Measurements from ENCODE around the gene OR2T11. TPM values are rescaled to one million over a fixed set of nuclear protein-coding genes. Genes with fewer than 3 reads are reported as not detected.
"Not testable (repeated sequence)": the region's sequence is repeated elsewhere in the genome, so short reads cannot be mapped to it uniquely, and the experiment has no call there.

OR2T11 gene
- polyA plus RNA-seq, 4 donors: not detected

- 87 to 96% (median 90%) methylated on average over 2 to 3 of the region's 3 CpGs for WGBS, 3 donors
Measured at GRCh38 chr1:248574657-248575056, 60.2 kb downstream of the OR2T11 start, which contains the start of gene OR2T34. Gene OR2T34 (minus strand): TSS chr1:248574757. CDS start chr1:248574757, 0 bp downstream.

DNA sequence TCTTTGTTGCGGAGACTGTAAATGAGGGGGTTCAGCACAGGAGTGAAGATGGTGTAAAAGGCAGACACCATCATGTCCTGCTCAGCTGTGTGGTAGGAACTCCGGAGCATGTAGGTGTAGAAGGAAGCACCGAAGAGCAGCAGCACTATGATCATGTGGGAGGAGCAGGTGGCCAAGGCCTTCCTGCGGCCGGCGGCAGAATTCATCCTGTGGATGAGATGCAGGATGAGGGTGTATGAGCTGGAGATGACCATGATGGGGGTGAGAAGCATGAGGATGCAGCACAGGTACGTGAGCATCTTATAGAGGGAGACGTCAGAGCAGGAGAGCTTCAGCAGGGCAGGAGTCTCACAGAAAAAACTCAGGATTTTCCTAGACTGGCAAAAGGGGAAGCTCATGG, 61.0 kb downstream of the OR2T11 start:
- not testable (repeated sequence) for H3K27ac ChIP-seq (ENCODE audit: low read depth in 1 of 3, low read length in 2 of 3); H3K4me3 ChIP-seq (ENCODE audit: low read depth in 1 of 3, low read length in 3 of 3); H3K36me3 ChIP-seq (ENCODE audit: control insufficient read depth in 3 of 3, insufficient read depth in 2 of 3, low read depth in 1 of 3, low read length in 3 of 3); H3K4me1 ChIP-seq (ENCODE audit: control insufficient read depth in 3 of 3, insufficient read depth in 2 of 3, low read depth in 1 of 3, low read length in 2 of 3); FAIRE-seq; DNase-seq; H3K27me3 ChIP-seq (ENCODE audit: control insufficient read depth in 3 of 3, insufficient read depth in 3 of 3, low read length in 3 of 3); H3K9me3 ChIP-seq (ENCODE audit: control insufficient read depth in 2 of 2, insufficient read depth in 1 of 2, low read depth in 1 of 2, low read length in 1 of 2)
- WGBS, 3 donors: 83 to 93% (median 89%) methylated on average over 5 to 6 of the region's 8 CpGs

More at GRCh38 chr1:248574657-248575056, 60.2 kb downstream of the OR2T11 start, which contains the start of gene OR2T34:
- DNase-seq; FAIRE-seq; H3K4me3 ChIP-seq (ENCODE audit: low read depth in 1 of 3, low read length in 3 of 3); H3K4me1 ChIP-seq (ENCODE audit: control insufficient read depth in 3 of 3, insufficient read depth in 2 of 3, low read depth in 1 of 3, low read length in 2 of 3); H3K36me3 ChIP-seq (ENCODE audit: control insufficient read depth in 3 of 3, insufficient read depth in 2 of 3, low read depth in 1 of 3, low read length in 3 of 3); H3K27me3 ChIP-seq (ENCODE audit: control insufficient read depth in 3 of 3, insufficient read depth in 3 of 3, low read length in 3 of 3); H3K9me3 ChIP-seq (ENCODE audit: control insufficient read depth in 2 of 2, insufficient read depth in 1 of 2, low read depth in 1 of 2, low read length in 1 of 2); H3K27ac ChIP-seq (ENCODE audit: low read depth in 1 of 3, low read length in 2 of 3): not testable (repeated sequence)

Other genes starting within 250 kb of the OR2T11 start
- gene OR2T1, start 232.0 kb downstream of the OR2T11 start, polyA plus RNA-seq: not detected
- not detected for gene OR2T2, start 189.5 kb downstream of the OR2T11 start, polyA plus RNA-seq
- not detected for gene OR2T3, start 161.7 kb downstream of the OR2T11 start, polyA plus RNA-seq
- not detected for gene OR2T5, start 146.5 kb downstream of the OR2T11 start, polyA plus RNA-seq
- not detected for gene OR2G6, start 127.0 kb downstream of the OR2T11 start, polyA plus RNA-seq
- not detected for gene OR2T29, start 72.3 kb downstream of the OR2T11 start, polyA plus RNA-seq
- not detected for gene OR2T34, start 60.3 kb downstream of the OR2T11 start, polyA plus RNA-seq
- gene OR2T10, start 37.4 kb downstream of the OR2T11 start, polyA plus RNA-seq: not detected
- not detected for gene OR2T35, start 10.2 kb upstream of the OR2T11 start, polyA plus RNA-seq
- not detected for gene OR2T27, start 20.4 kb upstream of the OR2T11 start, polyA plus RNA-seq
- not detected for gene OR14I1, start 67.7 kb upstream of the OR2T11 start, polyA plus RNA-seq
- 1 to 10 TPM in 2 of 4 donors, under 1 TPM in 1, not detected in 1; 0.81 to 3.4 (median 2.4) TPM for gene LYPD8, start 120.7 kb upstream of the OR2T11 start, polyA plus RNA-seq
- gene SH3BP5L, start 190.8 kb upstream of the OR2T11 start, polyA plus RNA-seq: 10 to 100 TPM; 19.1 to 38.0 (median 28.9) TPM
- 10 to 100 TPM; 17.2 to 25.7 (median 21.3) TPM for gene ZNF672, start 203.1 kb upstream of the OR2T11 start, polyA plus RNA-seq
- gene ZNF692, start 224.0 kb upstream of the OR2T11 start, polyA plus RNA-seq: 100 to 1,000 TPM in 1 of 4 donors, 10 to 100 TPM in 3; 42.2 to 124 (median 70.2) TPM

Measured in small intestine (tissue), 7 donors.